HepG2 (cell line): ENCODE data around the gene BMPER. TPM values are rescaled to one million over a fixed set of nuclear protein-coding genes. Genes with fewer than 3 reads are reported as not detected.

ENCODE experiments used
- ATAC-seq: fragments of 200-7000 bp; cut with Tn5 transposase; 3 replicates; pipeline ENCODE4 v1.9.1; 2020; ENCODE audit warnings: mild to moderate bottlenecking, moderate library complexity
- BruUV-seq: library from RNA; stranded (reverse); fragments of 400-500 nt; replicated peaks from 2 replicates; lab custom pipeline; 2021; lab: Mats Ljungman, UMichigan
- CTCF ChIA-PET: fragments of 300-600 bp; formaldehyde crosslinking; extraction: SDS; loops from one replicate; lab custom pipeline; 2021; ENCODE audit warnings: low total read pairs, inconsistent platforms, low intra/inter-chr PET ratio; lab: Yijun Ruan, JAX
- POLR2A ChIA-PET: fragments of 350-600 bp; sonication (Branson Sonifier 250); formaldehyde crosslinking; loops from one replicate; lab custom pipeline; 2020; ENCODE audit warnings: antibody characterized with exemption, inconsistent platforms; lab: Yijun Ruan, JAX
- DNase-seq: peaks from one replicate; pipeline ENCODE4 v3.0.0-alpha.2; 2015; ENCODE audit warnings: low spot score
- FAIRE-seq: peaks from 3 replicates; lab custom pipeline; 2011; peaks lifted over from hg19 to GRCh38; lab: Jason Lieb, UNC
- H2AFZ ChIP-seq: one replicate; pipeline ENCODE4 v1.6.1; 2011; ENCODE audit warnings: low read length, inconsistent platforms
- H3K27ac ChIP-seq: fragments of 300-600 bp; 3 replicates; pipeline ENCODE4 v1.8.0; 2011; ENCODE audit warnings: mixed run types, mild to moderate bottlenecking, mixed read lengths, low read length, inconsistent platforms; ENCODE audit not compliant: insufficient read depth; ENCODE audit errors: extremely low read length
- H3K27me3 ChIP-seq, 2 experiments: fragments of 200-600 bp in 1 of 2; 2 replicates in 1 of 2; 3 replicates in 1 of 2; pipeline versions ENCODE4 v1.6.0 to v1.8.0; 2011; ENCODE audit warnings: low read length in 2 of 2, mild to moderate bottlenecking in 2 of 2, moderate library complexity in 2 of 2, inconsistent platforms in 1 of 2; ENCODE audit not compliant: insufficient read depth in 2 of 2, control insufficient read depth in 1 of 2
- H3K36me3 ChIP-seq, 2 experiments: fragments of 200-600 bp in 1 of 2; replicated peaks in 1 of 2; 2 replicates in 1 of 2; 3 replicates in 1 of 2; pipeline versions ENCODE4 v1.5.1 to v1.8.0; 2011; ENCODE audit warnings: low read length in 2 of 2, inconsistent platforms in 1 of 2; ENCODE audit not compliant: insufficient read depth in 2 of 2, control insufficient read depth in 1 of 2
- H3K4me1 ChIP-seq: 2 replicates; pipeline ENCODE4 v1.5.1; 2012; ENCODE audit warnings: low read length, inconsistent platforms; ENCODE audit not compliant: insufficient read depth
- H3K4me2 ChIP-seq: 2 replicates; pipeline ENCODE4 v1.6.0; 2011; ENCODE audit warnings: low read depth, low read length, inconsistent platforms
- H3K4me3 ChIP-seq, 3 experiments: fragments of 200-600 bp in 1 of 3; sonication (generic), shearing (Covaris generic) in 1 of 3; replicated peaks in 1 of 3; 2 replicates each; pipeline ENCODE4 v1.5.1; 2011 to 2016; ENCODE audit warnings: low read length in 3 of 3, inconsistent platforms in 2 of 3, low read depth in 2 of 3, mild to moderate bottlenecking in 2 of 3, control low read depth in 1 of 3, mixed read lengths in 1 of 3; ENCODE audit not compliant: insufficient read depth in 1 of 3
- H3K79me2 ChIP-seq: one replicate; pipeline ENCODE4 v1.6.1; 2011; ENCODE audit warnings: low read length, inconsistent platforms; ENCODE audit not compliant: insufficient read depth
- H3K9ac ChIP-seq: 2 replicates; pipeline ENCODE4 v1.6.0; 2011; ENCODE audit warnings: mild to moderate bottlenecking, low read depth, low read length, inconsistent platforms; ENCODE audit not compliant: insufficient read depth
- H3K9me3 ChIP-seq: 2 replicates; pipeline ENCODE4 v1.5.1; 2012; ENCODE audit warnings: mild to moderate bottlenecking, low read length
- H4K20me1 ChIP-seq: 2 replicates; pipeline ENCODE4 v1.6.0; 2011; ENCODE audit warnings: inconsistent platforms, mild to moderate bottlenecking, low read length, moderate library complexity; ENCODE audit not compliant: insufficient read depth
- HNF1B ChIP-seq: sonication (generic); formaldehyde crosslinking; IDR thresholded peaks from 2 replicates; pipeline ENCODE4 v1.5.1; 2020; ENCODE audit warnings: mild to moderate bottlenecking, moderate library complexity, missing genetic modification reagents
- IRF2 ChIP-seq: IDR thresholded peaks from 2 replicates; pipeline ENCODE4 v1.6.1; 2018; ENCODE audit warnings: missing genetic modification reagents, missing compliant biosample characterization
- ISX ChIP-seq: sonication (generic); formaldehyde crosslinking; conservative IDR thresholded peaks from 2 replicates; pipeline ENCODE4 v1.5.0; 2020; ENCODE audit warnings: missing genetic modification reagents
- ONECUT2 ChIP-seq: sonication (generic); formaldehyde crosslinking; IDR thresholded peaks from 2 replicates; pipeline ENCODE4 v1.4.0; 2020; ENCODE audit warnings: missing genetic modification reagents
- RBM39 ChIP-seq: fragments of 200-400 bp; formaldehyde crosslinking; IDR thresholded peaks from one replicate; pipeline ENCODE4 v1.6.1; 2018; ENCODE audit warnings: antibody characterized with exemption, mild to moderate bottlenecking, low read depth, low read length; ENCODE audit not compliant: poor library complexity, severe bottlenecking
- STAT6 ChIP-seq: sonication (generic); formaldehyde crosslinking; IDR thresholded peaks from 2 replicates; pipeline ENCODE4 v1.4.0; 2020; ENCODE audit warnings: missing genetic modification reagents, mild to moderate bottlenecking, borderline replicate concordance
- in situ Hi-C: cut with HindIII; loops from 2 replicates; pipeline ENCODE4 v1.10.0; 2017; ENCODE audit warnings: low pct_unique_long_range_greater_than_20kb; ENCODE audit not compliant: extremely low pct_ligation_motif_present
- intact Hi-C: fragments of 100-400 bp; cut with micrococcal nuclease; formaldehyde crosslinking; loops from one replicate; pipeline ENCODE4 v1.10.0; 2022; ENCODE audit not compliant: unreplicated experiment
- polyA plus RNA-seq, 8 experiments: library from polyadenylated mRNA; depleted of rRNA in 3 of 8; stranded (reverse) in 7 of 8; unstranded in 1 of 8; fragments of >200 nt; fragmentation: Illumina TruSeq in 4 of 8; extraction: Trizol in 4 of 8; gene quantifications; 2 replicates each; pipeline versions ENCODE4 v1.2.1 to v1.2.3, GENCODE V29; 2011 to 2016; ENCODE audit warnings: low read depth in 4 of 8, missing spikeins in 1 of 8, mixed read lengths in 1 of 8; ENCODE audit not compliant: insufficient read depth in 1 of 8
- total RNA-seq, 5 experiments: library from RNA; depleted of rRNA; stranded (reverse); fragments of >200 nt; fragmentation: Illumina TruSeq; extraction: Trizol; gene quantifications; 2 replicates each; pipeline ENCODE4 v1.2.3, GENCODE V29; 2016; ENCODE audit warnings: low read depth in 1 of 5

Gene BMPER
- total and polyA plus RNA-seq, 2 of the 13 experiments (the other 11 are each of a cell fraction or from before 2014, with no cell fraction given) = not detected

- TF ChIP-seq STAT6 (CRISPR knock-in tag) = no peak
Observed at GRCh38 chr7:34062341-34062740, 157.0 kb downstream of the BMPER start (continued).

- intact Hi-C loops = no loop called here
- H3K4me2 ChIP-seq = no peak overlapping the region
- FAIRE-seq (no peak), ATAC-seq (no peak), DNase-seq (no peak)
- POLR2A ChIA-PET = no interaction called here
- H3K36me3 ChIP-seq = no peaks in the 10 kb centered on the region
- in situ Hi-C loops = no loop called here
- H3K27me3 ChIP-seq = peaks cover 0 to 9% of the 10 kb centered on the region in 2 experiments; a peak in 1 of 5 replicates
- TF ChIP-seq ONECUT2 (CRISPR knock-in tag) (no peak), ISX (CRISPR knock-in tag) (no peak), HNF1B (CRISPR knock-in tag) (no peak), RBM39 (no peak), IRF2 (CRISPR knock-in tag) (no peak)
- no peak overlapping the region for H3K4me3 ChIP-seq
- H3K4me1 ChIP-seq = no peaks in the 10 kb centered on the region
- H2AFZ ChIP-seq = no peak overlapping the region
- no peaks in the 10 kb centered on the region for H3K9me3 ChIP-seq
- no peak overlapping the region for H3K9ac ChIP-seq
- CTCF ChIA-PET = no interaction called here
- H4K20me1 ChIP-seq = no peaks in the 10 kb centered on the region
- no TSS peak for BruUV-seq
- H3K27ac ChIP-seq = no peak overlapping the region
- no peaks in the 10 kb centered on the region for H3K79me2 ChIP-seq
Observed at GRCh38 chr7:34062826-34063225, 157.5 kb downstream of the BMPER start.
